ENCODE results near the gene OIT3. TPM values are rescaled to one million over a fixed set of nuclear protein-coding genes. Genes with fewer than 3 reads are reported as not detected.

The OIT3 gene
- polyA plus RNA-seq, 4 donors = 2.0 to 3.9 (median 2.8) TPM

DNA sequence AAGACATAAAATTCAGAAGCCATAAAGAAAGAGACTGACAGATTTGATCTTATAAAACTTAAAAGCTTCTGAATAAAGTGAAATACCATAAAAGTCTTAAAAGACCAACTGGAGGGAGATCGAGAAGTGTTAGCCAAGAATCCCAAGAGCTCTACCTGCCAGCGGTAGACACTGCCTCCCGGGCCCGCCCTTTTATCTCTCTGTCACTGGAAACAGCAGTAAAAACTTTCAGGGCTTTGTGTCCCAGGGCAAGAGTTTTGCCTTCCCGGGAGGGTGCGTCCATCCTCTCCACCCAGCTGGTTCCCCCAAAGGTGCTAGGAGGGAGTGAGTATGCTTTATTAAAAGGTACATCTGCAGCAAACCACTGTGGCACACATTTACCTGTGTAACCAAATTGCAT is 55.2 kb downstream of the OIT3 start:
- DNase-seq (ENCODE audit: low read depth in 4 of 4, low spot score in 2 of 4) = no peak

DNA sequence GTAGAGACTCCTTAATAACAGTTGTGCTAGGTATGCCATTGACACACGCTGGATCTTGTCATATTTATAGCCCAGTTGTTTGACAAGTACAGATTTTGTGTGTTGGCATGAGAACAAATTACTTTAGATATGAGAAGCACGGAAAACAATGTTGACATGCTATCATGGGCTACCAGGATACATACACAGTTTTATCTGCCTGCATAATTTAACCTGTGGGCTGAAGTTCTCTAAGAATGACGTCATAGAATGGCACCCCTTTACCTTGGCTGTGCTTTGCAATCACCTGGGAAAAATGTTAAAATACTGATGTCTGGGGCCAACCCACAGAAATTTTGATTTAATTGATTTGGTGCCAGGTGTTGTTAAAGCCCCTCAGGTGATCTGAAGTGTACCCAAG is 58.2 kb downstream of the OIT3 start:
- DNase-seq (ENCODE audit: low read depth in 4 of 4, low spot score in 2 of 4) = no peak

DNA sequence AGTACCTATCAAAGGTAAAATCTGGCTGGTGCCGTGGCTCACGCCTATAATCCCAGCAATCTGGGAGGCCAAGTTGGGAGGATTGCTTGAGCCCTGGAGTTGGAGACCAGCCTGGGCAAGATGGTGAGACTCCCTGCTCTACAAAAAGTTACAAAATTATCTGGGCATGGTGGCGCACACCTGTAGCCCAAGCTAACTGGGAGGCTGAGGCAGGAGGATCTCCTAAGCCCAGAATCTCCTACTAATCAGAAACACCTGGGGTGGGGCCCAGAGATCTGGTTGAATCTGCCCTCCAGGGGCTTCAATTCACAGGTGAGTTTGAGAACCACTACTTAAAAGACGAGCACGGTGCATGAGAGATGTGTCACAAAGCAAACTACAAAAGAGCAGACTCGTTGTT is 58.6 kb downstream of the OIT3 start:
- DNase-seq (ENCODE audit: low read depth in 4 of 4, low spot score in 2 of 4) = no peak

DNA sequence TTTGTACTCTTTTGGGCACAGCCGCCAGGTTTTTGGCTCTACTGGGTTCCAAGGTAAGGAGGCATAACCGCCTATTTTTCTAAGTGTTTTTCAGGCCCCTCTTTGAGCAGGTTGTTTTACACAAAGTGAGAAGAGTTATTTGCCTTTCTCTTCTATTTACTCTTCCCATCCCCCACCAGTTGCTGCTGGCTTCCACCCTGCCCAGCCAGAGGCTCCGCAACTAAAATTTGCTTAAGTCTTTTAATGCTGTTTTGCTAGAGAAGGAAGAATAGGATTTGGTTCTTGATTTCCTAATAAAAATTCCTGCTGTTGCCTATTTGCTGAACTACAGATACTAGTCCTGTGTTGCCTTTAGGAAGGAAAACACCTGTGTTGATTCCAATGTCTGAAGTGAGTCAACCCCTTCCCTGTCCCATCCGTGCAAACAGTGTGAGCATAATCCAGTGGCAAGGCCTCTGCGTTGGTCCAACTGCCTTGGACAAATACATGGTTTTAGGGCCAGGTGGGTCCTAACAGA is 59.2 kb downstream of the OIT3 start:
- no peak for DNase-seq (ENCODE audit: low read depth in 4 of 4, low spot score in 2 of 4)

DNA sequence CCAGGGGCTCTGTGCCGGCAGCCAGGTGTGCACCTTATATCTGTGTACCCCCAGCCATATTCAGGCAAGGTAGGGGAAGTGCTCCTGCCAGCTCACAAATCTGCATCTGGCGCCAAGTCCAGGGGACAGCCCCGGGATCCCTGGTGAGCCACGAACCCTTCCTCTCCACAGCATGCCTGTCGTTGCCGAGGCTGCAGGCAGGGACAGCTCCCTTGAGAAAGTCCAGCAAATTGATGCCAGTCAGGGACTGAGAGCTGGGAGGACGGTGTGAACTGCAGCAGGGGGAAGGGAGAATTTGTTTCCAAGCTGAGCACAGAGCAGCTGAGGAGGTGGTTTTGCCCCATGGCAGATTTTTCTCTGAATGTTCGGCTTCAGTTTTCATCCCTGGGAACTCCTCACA is 60.1 kb downstream of the OIT3 start:
- no peak for DNase-seq (ENCODE audit: low read depth in 4 of 4, low spot score in 2 of 4)

DNA sequence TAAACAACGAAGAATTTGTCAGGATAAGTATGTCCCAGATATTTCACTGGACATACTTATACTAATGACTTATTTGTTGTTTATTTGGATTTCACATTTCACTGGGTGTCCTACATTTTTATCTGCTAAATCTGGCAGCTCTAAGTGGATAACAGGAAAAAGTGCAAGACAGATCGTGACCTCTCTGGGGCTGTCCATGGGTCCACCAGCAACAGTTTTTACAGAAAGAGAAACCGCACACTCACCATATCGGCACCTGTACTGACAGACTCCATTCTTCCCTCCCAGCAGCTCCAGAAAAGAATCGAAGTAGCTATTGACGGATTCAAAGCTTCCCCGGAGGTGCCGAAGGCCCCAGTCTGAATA is 60.7 kb downstream of the OIT3 start:
- no peak for DNase-seq (ENCODE audit: low read depth in 4 of 4, low spot score in 2 of 4)

DNA sequence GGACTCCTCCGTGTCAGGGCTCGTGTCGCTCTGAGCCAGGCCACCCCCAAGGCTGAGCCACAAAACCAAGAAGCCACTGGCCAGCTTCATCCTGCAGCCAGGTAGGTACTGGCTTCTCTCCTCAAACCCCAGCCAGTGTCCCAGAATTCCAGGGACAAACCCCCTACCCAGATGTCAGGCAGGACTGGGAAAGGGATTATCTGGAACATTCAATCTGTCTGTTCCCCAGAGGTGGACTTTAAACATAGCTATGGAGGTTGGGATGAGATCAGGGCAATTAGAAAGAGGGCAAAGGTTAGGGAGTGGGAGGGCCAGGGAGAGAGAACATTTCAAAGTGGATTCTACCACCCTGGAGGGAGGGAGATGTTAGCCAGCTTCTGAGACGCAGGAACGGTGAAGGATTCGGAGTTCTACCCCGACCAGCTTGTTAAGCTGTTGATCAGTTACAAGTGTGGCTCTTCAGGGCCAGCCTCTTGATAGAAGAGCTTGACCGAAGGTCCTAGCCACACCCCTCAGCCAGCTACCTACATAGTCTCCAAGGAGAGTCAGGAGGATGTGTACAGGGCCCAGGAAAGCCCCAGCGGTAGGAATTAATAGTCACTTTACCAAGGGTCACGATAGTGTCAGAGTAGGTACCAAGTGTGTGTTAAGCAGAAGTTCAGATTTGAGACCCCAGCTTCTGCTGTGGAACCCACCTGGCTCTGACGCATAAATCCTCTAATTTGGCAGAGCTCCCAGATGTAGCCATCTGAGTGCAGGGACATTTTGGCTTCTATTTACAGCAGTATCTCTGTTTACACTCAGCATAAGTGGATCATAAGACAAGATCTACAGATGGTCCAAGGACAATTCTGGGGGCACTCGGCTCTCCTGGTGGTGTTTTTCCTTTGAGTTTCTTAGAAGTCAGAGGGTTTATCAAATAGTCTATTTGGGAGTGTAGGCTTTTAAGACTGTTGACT is 61.3 kb downstream of the OIT3 start, which contains the start of gene PLA2G12B:
Gene PLA2G12B, minus strand, starts transcription at position 211 of the 959 bp plus-strand sequence. Its CDS starts 121 bp downstream, at position 90.
- no peak for DNase-seq (ENCODE audit: low read depth in 4 of 4, low spot score in 2 of 4)

DNA sequence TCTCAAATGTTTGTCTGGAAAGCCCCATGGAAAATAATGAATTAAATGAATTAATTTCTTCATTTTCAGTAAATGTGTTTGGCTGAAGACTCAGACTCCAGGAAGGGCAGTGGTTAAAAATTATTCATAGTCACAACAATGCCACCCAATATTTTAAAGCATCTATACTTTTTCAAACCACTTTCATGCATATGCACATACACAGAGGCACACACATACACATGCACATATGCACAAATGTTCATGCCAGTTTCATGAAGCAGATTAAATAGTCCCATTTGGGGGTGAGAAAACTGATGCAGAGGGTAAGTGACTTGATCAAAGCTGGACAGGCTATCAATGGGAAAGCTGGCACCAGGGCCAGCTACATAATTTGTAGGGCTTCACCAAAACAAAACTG is 62.5 kb downstream of the OIT3 start:
- DNase-seq (ENCODE audit: low read depth in 4 of 4, low spot score in 2 of 4) = no peak

DNA sequence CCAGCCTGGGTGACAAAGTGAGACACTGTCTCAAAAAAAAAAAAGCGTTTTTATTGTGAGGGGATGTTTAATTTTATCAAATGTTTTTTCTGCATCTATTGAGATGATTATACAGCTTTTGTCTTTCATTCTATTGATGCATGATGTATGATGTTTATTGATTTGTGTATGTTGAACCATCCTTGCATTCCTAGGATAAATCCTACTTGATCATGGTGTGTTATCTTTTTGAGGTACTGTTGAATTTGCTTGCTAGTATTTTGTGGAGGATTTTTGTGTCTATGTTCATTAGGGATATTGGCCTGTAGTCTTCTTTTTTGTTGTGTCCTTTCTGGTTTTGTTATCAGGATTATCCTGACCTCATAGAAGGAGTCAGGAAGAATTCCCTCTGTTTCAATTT is 83.3 kb downstream of the OIT3 start:
- no peak for DNase-seq (ENCODE audit: low read depth in 4 of 4, low spot score in 2 of 4)

DNA sequence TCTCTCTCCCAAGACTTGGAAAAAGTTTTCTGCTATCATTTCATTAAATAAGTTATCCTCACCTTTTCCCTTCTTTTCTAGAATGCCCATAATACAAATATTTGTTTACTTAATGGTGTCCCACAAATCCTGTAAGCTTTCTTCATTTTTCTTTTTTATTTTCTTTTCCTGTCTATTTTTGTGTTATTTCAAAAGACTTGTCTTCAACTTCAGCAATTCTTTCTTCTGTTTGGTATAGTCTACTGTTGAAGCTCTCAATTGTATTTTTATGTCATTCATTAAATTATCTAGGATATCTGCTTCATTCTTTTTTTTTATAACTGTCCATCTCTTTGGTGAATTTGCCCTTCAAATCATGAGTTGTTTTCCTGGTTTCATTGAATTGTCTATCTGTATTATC is 86.2 kb downstream of the OIT3 start:
- DNase-seq (ENCODE audit: low read depth in 4 of 4, low spot score in 2 of 4) = no peak

DNA sequence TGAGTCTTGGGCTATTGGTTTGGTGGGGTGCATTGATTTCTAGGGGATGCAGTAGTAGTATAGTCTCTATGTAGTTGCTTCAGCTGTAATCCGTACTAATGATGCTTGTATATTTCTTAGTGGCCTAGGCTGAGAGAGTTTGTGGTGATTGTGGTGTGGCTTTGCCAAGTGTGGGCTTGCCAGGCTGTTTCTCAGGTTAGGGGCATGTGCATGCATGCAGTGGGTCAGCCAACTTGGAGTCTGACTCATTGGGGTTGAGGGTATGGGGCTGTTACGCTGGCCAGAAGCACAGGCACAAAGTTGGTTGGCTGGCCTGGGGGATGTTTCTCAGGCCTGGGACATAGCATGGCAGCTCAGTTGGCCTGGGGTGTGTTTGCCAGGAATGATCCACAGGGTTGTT is 86.8 kb downstream of the OIT3 start:
- DNase-seq (ENCODE audit: low read depth in 4 of 4, low spot score in 2 of 4) = no peak

DNA sequence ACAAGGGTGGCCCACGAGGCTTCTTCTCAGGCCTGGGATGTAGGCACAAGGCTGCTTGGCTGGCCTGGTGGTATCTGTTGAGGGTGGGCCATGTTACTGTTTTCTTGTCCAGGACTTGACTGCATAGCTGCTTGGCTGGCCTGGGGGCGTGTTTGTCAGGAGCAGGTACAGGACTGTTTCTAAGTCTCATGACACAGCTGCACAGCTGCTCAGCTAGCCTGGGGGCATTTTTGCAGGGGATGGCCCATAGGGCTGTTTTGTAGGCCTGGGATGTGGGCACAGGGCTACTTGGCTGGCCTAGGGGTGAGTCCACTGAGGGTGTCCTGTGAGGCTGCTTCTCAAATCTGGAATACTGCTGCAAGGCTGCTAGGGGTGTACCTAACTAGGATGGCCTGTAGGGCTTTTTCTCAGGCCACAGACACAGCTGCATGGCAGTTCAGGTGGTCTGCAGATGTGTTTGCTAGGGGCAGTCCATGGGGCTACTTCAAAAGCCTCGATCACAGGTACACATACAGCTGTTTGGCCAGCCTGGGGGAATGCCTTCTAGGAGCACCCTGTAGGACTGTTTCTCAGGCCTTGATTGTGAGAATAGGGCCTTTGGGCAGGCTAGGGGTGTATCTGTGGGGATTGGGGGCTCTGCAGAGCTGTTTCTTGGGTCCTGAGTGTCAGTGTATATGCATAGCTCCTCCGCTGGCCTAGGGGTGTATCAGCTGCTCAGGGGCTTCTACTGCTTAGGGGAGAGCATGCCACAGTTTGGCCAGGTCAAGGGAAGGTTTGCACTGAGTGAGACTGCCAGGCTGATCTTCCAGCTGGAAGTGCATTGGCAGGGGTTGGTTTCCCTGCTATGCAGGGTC is 87.7 kb downstream of the OIT3 start:
- DNase-seq (ENCODE audit: low read depth in 4 of 4, low spot score in 2 of 4) = no peak

DNA sequence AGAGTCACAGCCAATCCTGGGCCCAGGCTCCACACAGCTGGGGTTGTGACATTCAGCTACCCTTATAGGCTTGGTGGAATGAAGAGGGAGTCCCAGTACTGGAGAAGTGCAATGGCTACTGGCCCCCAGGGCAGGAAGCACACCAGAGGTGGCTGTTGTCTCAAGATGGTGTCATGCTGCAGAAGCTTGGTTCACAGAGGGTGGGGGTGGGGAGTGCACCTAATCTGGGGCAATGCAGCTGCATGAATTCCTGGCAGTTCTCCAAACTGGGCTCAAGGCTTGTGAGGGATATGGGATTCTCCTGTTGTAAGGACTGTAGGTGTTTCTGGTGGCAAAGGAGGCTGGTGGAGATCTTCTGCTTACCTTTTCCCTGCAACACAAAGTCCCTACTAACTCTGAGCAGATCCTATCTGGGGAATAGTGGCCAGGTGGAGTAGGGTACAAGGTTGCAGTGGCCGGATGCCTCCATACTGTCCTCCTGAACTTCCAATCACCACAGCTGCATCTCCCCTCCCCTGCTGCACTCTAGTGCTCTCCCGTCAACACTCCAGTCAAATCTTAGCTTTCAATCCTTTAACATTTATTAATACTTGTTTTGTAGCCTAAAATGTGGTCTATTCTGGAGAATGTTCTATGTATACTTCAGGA is 88.5 kb downstream of the OIT3 start:
- DNase-seq (ENCODE audit: low read depth in 4 of 4, low spot score in 2 of 4) = no peak

Other genes starting within 250 kb of the OIT3 start
- 10 to 100 TPM; 35.4 to 52.6 (median 48.2) TPM for gene MCU, start 201.6 kb upstream of the OIT3 start, polyA plus RNA-seq (ENCODE audit: insufficient read length in 4 of 4)
- gene PLA2G12B, start 61.1 kb downstream of the OIT3 start, polyA plus RNA-seq (ENCODE audit: insufficient read length in 4 of 4) = 1 to 10 TPM; 5.6 to 8.7 (median 6.6) TPM
- 100 to 1,000 TPM in 1 of 4 donors, 10 to 100 TPM in 3; 67.5 to 101 (median 82.6) TPM for gene P4HA1, start 203.1 kb downstream of the OIT3 start, polyA plus RNA-seq (ENCODE audit: insufficient read length in 4 of 4)
- gene NUDT13, start 216.7 kb downstream of the OIT3 start, polyA plus RNA-seq (ENCODE audit: insufficient read length in 4 of 4) = 10 to 100 TPM in 1 of 4 donors, 1 to 10 TPM in 3; 4.1 to 10.1 (median 6.1) TPM

All from left renal cortex interstitium (tissue), 4 donors.